Measurements from ENCODE around the gene ATP8B3. TPM values are rescaled to one million over a fixed set of nuclear protein-coding genes. Genes with fewer than 3 reads are reported as not detected.

ATP8B3 gene
- total RNA-seq, 1 donor from 2014 or later, result 0.69 TPM

- Mint-ChIP-seq H3K27me3 (ENCODE audit: unreplicated experiment) (peaks cover 43% of the 10 kb centered on the region), H3K9me3 (ENCODE audit: unreplicated experiment) (no peaks in the 10 kb centered on the region), H3K4me1 (ENCODE audit: unreplicated experiment) (peaks cover 5% of the 10 kb centered on the region)
These were observed 52.1 kb downstream of the ATP8B3 start for GRCh38 chr19:1760020-1760419.

DNA sequence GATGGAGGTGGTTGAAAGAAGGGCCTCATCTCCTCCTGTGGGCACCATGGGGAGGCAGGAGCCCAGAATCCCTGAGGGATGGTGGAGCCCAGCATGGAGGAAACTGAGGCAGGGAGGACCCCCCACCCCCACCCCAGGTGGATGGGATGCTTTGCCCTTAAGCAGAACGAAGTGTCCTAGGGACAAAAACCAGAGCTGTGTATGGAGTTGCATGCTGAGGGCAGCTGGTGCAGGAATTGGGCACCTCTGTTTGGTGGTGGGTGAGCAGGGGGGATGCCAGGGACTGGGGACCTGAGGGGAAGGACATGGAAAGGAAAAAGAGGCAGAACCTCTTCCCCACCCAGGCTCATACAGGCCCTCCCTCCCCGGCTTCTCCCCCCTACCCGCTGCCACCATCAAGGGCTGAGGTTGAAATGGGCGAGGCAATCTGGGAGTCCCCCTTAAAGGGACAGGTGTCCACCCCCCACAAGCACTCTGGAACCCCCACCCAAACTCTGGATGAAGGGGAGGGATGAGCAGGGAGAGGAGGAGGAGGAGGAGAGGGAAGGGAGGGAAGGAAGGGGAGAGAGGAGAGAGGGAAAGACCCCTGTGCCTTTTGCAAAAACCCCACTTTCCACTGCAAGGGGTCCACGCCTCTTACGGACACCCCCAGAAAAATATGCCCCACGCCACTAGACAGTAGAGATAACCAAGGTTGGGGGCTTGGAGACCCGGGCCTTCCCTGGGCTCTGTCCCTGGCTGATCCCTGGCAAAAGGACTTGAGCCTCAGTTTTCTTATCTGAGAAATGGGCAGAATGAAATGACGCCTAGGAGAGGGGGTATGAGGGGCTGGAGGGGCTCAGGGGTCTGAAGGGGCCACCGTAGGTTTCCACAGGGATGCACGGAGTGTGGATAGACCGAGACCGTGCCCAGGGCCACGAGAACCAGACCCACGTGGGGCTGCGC, 52.8 kb downstream of the ATP8B3 start:
- TF ChIP-seq CTCF (IDR thresholded peaks at IDR 0.05; ENCODE audit: unreplicated experiment), result no peak
- Mint-ChIP-seq H3K9me3 (ENCODE audit: unreplicated experiment) (no peaks in the 10 kb centered on the region), H3K4me1 (ENCODE audit: unreplicated experiment) (peaks cover 5% of the 10 kb centered on the region), H3K36me3 (ENCODE audit: low read depth, unreplicated experiment) (peaks cover 7% of the 10 kb centered on the region), H3K27me3 (ENCODE audit: unreplicated experiment) (peaks cover 40% of the 10 kb centered on the region), H3K4me3 (ENCODE audit: unreplicated experiment) (no peak overlapping the region), H3K27ac (ENCODE audit: unreplicated experiment) (no peak overlapping the region)
- DNase-seq (ENCODE audit: low spot score), result no peak

More at GRCh38 chr19:1760020-1760419, 52.1 kb downstream of the ATP8B3 start:
- Mint-ChIP-seq H3K27ac (ENCODE audit: unreplicated experiment) (no peak overlapping the region), H3K36me3 (ENCODE audit: low read depth, unreplicated experiment) (peaks cover 7% of the 10 kb centered on the region), H3K4me3 (ENCODE audit: unreplicated experiment) (no peak overlapping the region)
- TF ChIP-seq CTCF (IDR thresholded peaks at IDR 0.05; ENCODE audit: unreplicated experiment), result no peak
- DNase-seq (ENCODE audit: low spot score), result no peak

GRCh38 chr19:1758231-1758577, 53.9 kb downstream of the ATP8B3 start:
- Mint-ChIP-seq H3K9me3 (ENCODE audit: unreplicated experiment) (no peaks in the 10 kb centered on the region), H3K27ac (ENCODE audit: unreplicated experiment) (no peak overlapping the region), H3K36me3 (ENCODE audit: low read depth, unreplicated experiment) (peaks cover 7% of the 10 kb centered on the region), H3K4me1 (ENCODE audit: unreplicated experiment) (peaks cover 5% of the 10 kb centered on the region), H3K4me3 (ENCODE audit: unreplicated experiment) (no peak overlapping the region), H3K27me3 (ENCODE audit: unreplicated experiment) (peaks cover 33% of the 10 kb centered on the region)
- TF ChIP-seq CTCF (IDR thresholded peaks at IDR 0.05; ENCODE audit: unreplicated experiment), result no peak
- no peak for DNase-seq (ENCODE audit: low spot score)

GRCh38 chr19:1757468-1758230, 54.4 kb downstream of the ATP8B3 start:
- Mint-ChIP-seq H3K36me3 (ENCODE audit: low read depth, unreplicated experiment) (peaks cover 7% of the 10 kb centered on the region), H3K27me3 (ENCODE audit: unreplicated experiment) (peaks cover 32% of the 10 kb centered on the region), H3K9me3 (ENCODE audit: unreplicated experiment) (no peaks in the 10 kb centered on the region), H3K4me3 (ENCODE audit: unreplicated experiment) (no peak overlapping the region), H3K27ac (ENCODE audit: unreplicated experiment) (no peak overlapping the region), H3K4me1 (ENCODE audit: unreplicated experiment) (peaks cover 5% of the 10 kb centered on the region)
- no peak for TF ChIP-seq CTCF (IDR thresholded peaks at IDR 0.05; ENCODE audit: unreplicated experiment)
- DNase-seq (ENCODE audit: low spot score), result no peak
